ENCODE data around the gene GOLGA2.

GRCh38 chr9:128304971-128305288 lies 29.1 kb upstream of the GOLGA2 start:
- TF ChIP-seq CTCF (IDR thresholded peaks at IDR 0.05) (no peak), POLR2A (IDR thresholded peaks at IDR 0.05) (no peak)

All from right lobe of liver (tissue), 4 donors.